Endothelial cell of umbilical vein (primary cell): ENCODE data around the gene DLGAP1. TPM values are rescaled to one million over a fixed set of nuclear protein-coding genes. Genes with fewer than 3 reads are reported as not detected.

Experiments used
- BruUV-seq: library from RNA; stranded (reverse); fragments of 400-500 nt; replicated peaks from 2 replicates; lab custom pipeline; 2021; lab: Mats Ljungman, UMichigan
- CTCF ChIA-PET: fragments of 300-600, 350-600 bp; sonication (Branson Sonifier 250); formaldehyde crosslinking; loops from one replicate; lab custom pipeline; 2021; ENCODE audit warnings: antibody characterized with exemption, inconsistent platforms; lab: Charles Lee
- POLR2A ChIA-PET: fragments of 300-600, 350-600 bp; sonication (Branson Sonifier 250); formaldehyde crosslinking; loops from one replicate; lab custom pipeline; 2021; ENCODE audit warnings: antibody characterized with exemption, inconsistent platforms; lab: Charles Lee
- DNase-seq: peaks from one replicate; pipeline ENCODE4 v3.0.0-alpha.2; 2011; ENCODE audit warnings: low read depth, low spot score
- FAIRE-seq: peaks from 2 replicates; lab custom pipeline; 2011; peaks lifted over from hg19 to GRCh38; lab: Jason Lieb, UNC
- H2AFZ ChIP-seq: 2 replicates; pipeline ENCODE4 v1.6.0; 2012; ENCODE audit warnings: low read depth, low read length, control low read depth, inconsistent platforms
- H3K27ac ChIP-seq: 2 replicates; pipeline ENCODE4 v1.5.1; 2011; ENCODE audit warnings: low read depth, mild to moderate bottlenecking, control low read depth, low read length, moderate library complexity; ENCODE audit not compliant: insufficient read depth
- H3K27me3 ChIP-seq, 2 experiments: 2 replicates each; pipeline versions ENCODE4 v1.6.0 to v1.6.1; 2011; ENCODE audit warnings: low read length in 2 of 2, mixed read lengths in 1 of 2; ENCODE audit not compliant: control insufficient read depth in 2 of 2, insufficient read depth in 2 of 2
- H3K36me3 ChIP-seq, 2 experiments: 2 replicates in 1 of 2; 3 replicates in 1 of 2; pipeline ENCODE4 v1.5.1; 2011; ENCODE audit warnings: low read length in 2 of 2, mild to moderate bottlenecking in 1 of 2, moderate library complexity in 1 of 2; ENCODE audit not compliant: control insufficient read depth in 2 of 2, insufficient read depth in 2 of 2; ENCODE audit errors: extremely low read depth in 1 of 2
- H3K4me1 ChIP-seq: 3 replicates; pipeline ENCODE4 v1.5.1; 2011; ENCODE audit warnings: mild to moderate bottlenecking, low read length; ENCODE audit not compliant: control insufficient read depth, insufficient read depth; ENCODE audit errors: extremely low read depth
- H3K4me2 ChIP-seq: 2 replicates; pipeline ENCODE4 v1.6.1; 2011; ENCODE audit warnings: low read length, control low read depth, mixed read lengths; ENCODE audit not compliant: insufficient read depth
- H3K4me3 ChIP-seq, 3 experiments: fragments of 200-600 bp in 1 of 3; sonication (generic), shearing (Covaris generic) in 1 of 3; replicated peaks in 1 of 3; 2 replicates each; pipeline ENCODE4 v1.5.1; 2011 to 2016; ENCODE audit warnings: control low read depth in 3 of 3, low read length in 3 of 3, mild to moderate bottlenecking in 2 of 3, inconsistent platforms in 1 of 3, low read depth in 1 of 3, moderate library complexity in 1 of 3; ENCODE audit not compliant: insufficient read depth in 1 of 3
- H3K79me2 ChIP-seq: 2 replicates; pipeline ENCODE4 v1.6.0; 2012; ENCODE audit warnings: low read length, inconsistent platforms; ENCODE audit not compliant: control insufficient read depth, insufficient read depth
- H3K9ac ChIP-seq: replicated peaks from 2 replicates; pipeline ENCODE3; 2011; ENCODE audit warnings: low read length, control low read depth; ENCODE audit not compliant: insufficient read depth; ENCODE audit errors: extremely low read depth
- H3K9me1 ChIP-seq: replicated peaks from 3 replicates; pipeline ENCODE4 v1.6.0; 2011; ENCODE audit warnings: mild to moderate bottlenecking, low read length; ENCODE audit not compliant: control insufficient read depth, insufficient read depth; ENCODE audit errors: extremely low read depth
- H3K9me3 ChIP-seq: replicated peaks from 2 replicates; pipeline ENCODE4 v1.5.1; 2012; ENCODE audit warnings: low read length, inconsistent platforms; ENCODE audit not compliant: control insufficient read depth, insufficient read depth
- H4K20me1 ChIP-seq: replicated peaks from 2 replicates; pipeline ENCODE3; 2011; ENCODE audit warnings: mild to moderate bottlenecking, low read length; ENCODE audit not compliant: control insufficient read depth, insufficient read depth; ENCODE audit errors: extremely low read depth
- CTCF ChIP-seq, 2 donors: IDR thresholded peaks; 1 replicate in 1 of 2; 2 replicates in 1 of 2; pipeline ENCODE4 v1.5.1; 2011; ENCODE audit warnings: low read length in 2 of 2, mild to moderate bottlenecking in 2 of 2, moderate library complexity in 2 of 2, control low read depth in 1 of 2, inconsistent platforms in 1 of 2, low read depth in 1 of 2; ENCODE audit not compliant: insufficient read depth in 1 of 2; ENCODE audit errors: extremely low read depth in 1 of 2
- EZH2 ChIP-seq: IDR thresholded peaks from 2 replicates; pipeline ENCODE4 v1.6.1; 2012; ENCODE audit warnings: borderline replicate concordance, low read depth, mild to moderate bottlenecking, moderate library complexity, low read length, inconsistent platforms; ENCODE audit not compliant: severe bottlenecking
- FOS ChIP-seq: IDR thresholded peaks from 2 replicates; pipeline ENCODE4 v1.6.1; 2011; ENCODE audit warnings: mild to moderate bottlenecking, low read length, moderate library complexity, borderline replicate concordance; ENCODE audit not compliant: insufficient read depth
- GATA2 ChIP-seq: IDR thresholded peaks from 2 replicates; pipeline ENCODE4 v1.7.0; 2011; ENCODE audit warnings: low read depth, mild to moderate bottlenecking, moderate library complexity, mixed read lengths, low read length; ENCODE audit not compliant: insufficient read length, insufficient read depth
- JUN ChIP-seq: IDR thresholded peaks from 2 replicates; pipeline ENCODE4 v1.6.1; 2011; ENCODE audit warnings: borderline replicate concordance, low read depth; ENCODE audit not compliant: insufficient read length, insufficient read depth
- MAX ChIP-seq: IDR thresholded peaks from 2 replicates; pipeline ENCODE4 v1.6.1; 2011; ENCODE audit not compliant: insufficient read depth, insufficient read length
- MYC ChIP-seq: IDR thresholded peaks from one replicate; pipeline ENCODE4 v1.6.1; 2011; ENCODE audit warnings: mild to moderate bottlenecking, low read depth, low read length
- POLR2A ChIP-seq: IDR thresholded peaks from 2 replicates; pipeline ENCODE4 v1.6.1; 2012; ENCODE audit warnings: low read depth, mild to moderate bottlenecking, control low read depth, low read length
- POLR2AphosphoS5 ChIP-seq: IDR thresholded peaks from 2 replicates; pipeline ENCODE4 v1.6.1; 2012; ENCODE audit warnings: low read depth, mild to moderate bottlenecking, control low read depth, low read length, moderate library complexity; ENCODE audit not compliant: insufficient read depth
- dilution Hi-C: fragments of 300-500 bp; cut with MboI; formaldehyde crosslinking; loops from one replicate; pipeline ENCODE4 v1.15.0; 2019; ENCODE audit warnings: low sequenced_read_pairs; ENCODE audit not compliant: extremely low pct_ligation_motif_present
- intact Hi-C: fragments of 100-400 bp; cut with micrococcal nuclease; formaldehyde crosslinking; loops from one replicate; pipeline ENCODE4 v1.10.0; 2022
- polyA plus RNA-seq, 4 experiments: library from polyadenylated mRNA; depleted of rRNA in 3 of 4; stranded (reverse) in 3 of 4; unstranded in 1 of 4; fragments of >200 nt; gene quantifications; 2 replicates each; pipeline versions ENCODE4 v1.2.1 to v1.2.3, GENCODE V29; 2011 to 2012; ENCODE audit warnings: missing spikeins in 1 of 4
- total RNA-seq: library from RNA; stranded (reverse); gene quantifications from 2 replicates; pipeline ENCODE4 v1.2.3, GENCODE V29; 2021

Gene DLGAP1
- total and polyA plus RNA-seq, 2 donors (not counting 3 experiments of a cell fraction or from before 2014, with no cell fraction given), result 0.04 TPM; not detected in 1

GRCh38 chr18:3891245-3891644 lies 563.9 kb downstream of the DLGAP1 start:
- H3K79me2 ChIP-seq, result no peaks in the 10 kb centered on the region
- POLR2A ChIA-PET, result no interaction called here
- H4K20me1 ChIP-seq, result no peaks in the 10 kb centered on the region
- no peak overlapping the region for H3K4me2 ChIP-seq
- no peak overlapping the region for H3K4me3 ChIP-seq
- peaks cover 0 to 3% of the 10 kb centered on the region in 2 experiments for H3K27me3 ChIP-seq
- TF ChIP-seq CTCF (IDR thresholded peaks at IDR 0.05; ENCODE audit: extremely low read depth in 1 of 2, insufficient read depth in 1 of 2, low read depth in 1 of 2, low read length in 2 of 2), result no peak
- TF ChIP-seq MAX, result no peak
- no peak for TF ChIP-seq JUN
- TF ChIP-seq EZH2, result no peak
- TF ChIP-seq FOS, result no peak
- no peak for TF ChIP-seq MYC
- TF ChIP-seq GATA2, result no peak
- no peak for TF ChIP-seq POLR2A
- no peak for TF ChIP-seq POLR2AphosphoS5
- no peaks in the 10 kb centered on the region for H3K36me3 ChIP-seq
- H3K9me1 ChIP-seq, result no peaks in the 10 kb centered on the region
- no peak overlapping the region for H3K9ac ChIP-seq
- H2AFZ ChIP-seq, result no peak overlapping the region
- no peaks in the 10 kb centered on the region for H3K9me3 ChIP-seq
- FAIRE-seq, result no peak
- peaks cover 7% of the 10 kb centered on the region for H3K4me1 ChIP-seq
- H3K27ac ChIP-seq, result no peak overlapping the region
- BruUV-seq, result no TSS peak
- CTCF ChIA-PET, result interaction anchor here (2.3 kb wide), 1 partner anchor 104 kb away, joined by 5 read pairs; no protein-coding TSS in a partner anchor
- intact Hi-C loops, result no loop called here
- no peak for DNase-seq
- dilution Hi-C loops, result no loop called here
